NCI-H146 (cell line): ENCODE measurements around the gene TMEM108.

ENCODE experiments used
- DNase-seq: peaks from one replicate; lab custom pipeline; 2025; lab: John Stamatoyannopoulos, UW

Gene TMEM108

DNA sequence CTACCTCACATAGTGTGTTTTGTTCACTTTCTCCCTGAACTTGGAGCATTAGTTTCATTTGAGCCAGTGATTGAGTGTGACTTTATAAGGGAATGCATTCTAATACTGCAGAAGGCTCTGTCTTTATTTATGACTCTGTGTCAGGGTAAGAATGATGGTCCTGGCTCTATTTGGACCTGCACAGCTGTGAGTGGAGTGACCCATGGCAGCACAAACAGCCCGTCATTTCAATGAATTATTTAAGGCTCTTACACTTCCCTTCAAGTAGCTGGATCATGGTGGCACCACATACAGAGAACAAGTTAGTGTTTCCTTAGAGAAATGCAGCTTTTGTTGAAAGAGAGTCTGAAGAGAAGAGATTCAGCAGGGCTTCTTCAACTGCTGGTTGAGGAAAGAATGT is 16.4 kb downstream of the TMEM108 start:
- no peak for DNase-seq

- DNase-seq = peak; percentile 48
These were observed 17.1 kb downstream of the TMEM108 start for GRCh38 chr3:133055339-133055738.

DNA sequence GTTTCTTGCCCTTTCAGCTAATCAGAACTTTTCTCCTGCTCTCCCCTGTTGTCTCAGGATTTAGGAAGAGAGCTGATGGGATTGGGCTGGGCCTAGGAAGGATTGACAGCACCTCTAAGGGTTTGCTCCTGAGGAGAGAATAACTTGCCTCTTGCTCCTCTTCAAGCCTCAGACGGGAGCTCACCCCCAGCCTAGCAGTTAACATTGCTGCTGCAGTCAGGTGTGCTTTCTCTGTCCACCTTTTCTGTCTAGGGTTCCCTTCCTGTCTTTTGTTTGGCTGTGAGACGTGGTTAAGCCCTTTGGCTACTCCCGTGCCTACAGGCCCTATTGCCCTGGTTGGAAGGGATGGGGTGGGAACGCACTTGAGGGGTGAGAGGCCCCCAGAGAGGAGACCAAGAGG is 20.1 kb downstream of the TMEM108 start:
- DNase-seq = peak; percentile 74

- DNase-seq = no peak
These were observed 20.6 kb downstream of the TMEM108 start for GRCh38 chr3:133058831-133059230.

DNA sequence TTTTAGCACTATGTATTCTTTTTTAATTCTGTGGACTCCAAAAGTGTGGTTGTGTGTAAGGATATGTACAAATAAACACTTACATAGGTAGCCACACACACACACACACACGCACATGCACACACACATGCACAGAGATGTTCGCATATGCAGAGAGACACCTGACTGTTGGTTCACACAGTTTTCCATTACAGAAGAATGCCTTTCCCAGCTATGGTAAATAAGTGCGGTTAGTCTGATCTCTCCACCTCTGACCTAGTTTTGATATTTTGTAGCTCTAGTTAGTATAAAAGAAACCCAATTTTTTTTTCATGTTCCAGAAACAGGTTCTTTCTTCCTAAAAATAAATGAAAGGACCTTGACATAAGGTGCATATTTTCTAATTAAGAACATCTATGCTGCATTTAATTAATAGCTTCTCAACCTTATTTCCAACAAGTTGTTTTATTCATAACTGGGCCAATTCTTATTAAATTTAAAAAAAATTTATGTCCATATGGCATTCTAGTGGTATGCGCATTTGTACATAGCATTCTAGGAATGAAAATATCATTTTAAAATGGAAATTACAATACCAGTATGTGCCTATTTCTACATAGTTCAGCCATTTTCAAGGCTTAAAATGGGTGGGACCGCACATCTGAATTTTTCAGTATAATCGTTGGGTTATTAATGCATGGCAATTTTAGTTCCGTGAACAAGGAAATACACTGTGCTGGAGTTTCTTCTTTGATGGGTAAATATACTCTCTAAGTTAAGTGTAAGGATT is 27.2 kb downstream of the TMEM108 start:
- no peak for DNase-seq

DNA sequence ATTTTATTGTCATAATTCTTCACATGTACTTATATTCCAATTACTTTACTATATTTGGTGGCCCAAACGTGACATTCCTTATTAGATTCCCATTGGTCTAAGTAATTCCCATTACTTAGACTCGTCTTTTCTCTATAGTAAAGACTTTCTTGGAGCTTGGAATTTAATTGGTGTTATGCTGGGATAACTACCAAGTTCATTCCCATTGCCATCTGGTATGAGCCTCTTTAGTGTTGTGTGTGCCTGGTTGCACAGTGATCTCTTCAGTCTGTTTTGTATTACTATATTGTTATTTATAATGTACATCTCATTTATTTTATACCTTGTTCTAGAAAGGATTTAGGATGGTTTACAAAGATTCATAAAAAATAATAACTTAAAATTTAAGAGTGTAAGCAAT is 27.8 kb downstream of the TMEM108 start:
- no peak for DNase-seq

- peak; percentile 30 for DNase-seq
These were observed 31.5 kb downstream of the TMEM108 start for GRCh38 chr3:133069556-133070286.

- no peak for DNase-seq
These were observed 36.8 kb downstream of the TMEM108 start for GRCh38 chr3:133074977-133075376.

DNA sequence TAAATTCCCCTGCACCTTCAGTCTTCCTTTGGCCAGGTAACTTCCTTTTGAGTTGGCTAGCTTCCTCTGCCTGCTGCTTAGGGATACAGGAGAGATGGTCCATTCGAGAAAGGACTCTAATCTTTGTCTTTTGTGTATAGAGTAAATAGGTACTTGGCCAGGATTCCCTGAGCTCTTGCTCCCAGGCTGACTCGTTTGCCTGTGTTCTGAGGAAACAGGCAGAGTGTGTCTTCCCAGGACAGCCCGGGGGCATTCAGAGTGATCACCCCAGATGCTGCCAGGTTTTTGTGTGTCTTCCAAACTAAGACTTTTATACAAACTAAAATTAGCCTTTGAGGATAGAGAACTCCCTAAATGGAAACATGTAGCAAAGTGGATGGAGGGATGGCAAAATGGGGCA is 39.5 kb downstream of the TMEM108 start:
- no peak for DNase-seq

- no peak for DNase-seq
These were observed 41.4 kb downstream of the TMEM108 start for GRCh38 chr3:133079621-133080020.

DNA sequence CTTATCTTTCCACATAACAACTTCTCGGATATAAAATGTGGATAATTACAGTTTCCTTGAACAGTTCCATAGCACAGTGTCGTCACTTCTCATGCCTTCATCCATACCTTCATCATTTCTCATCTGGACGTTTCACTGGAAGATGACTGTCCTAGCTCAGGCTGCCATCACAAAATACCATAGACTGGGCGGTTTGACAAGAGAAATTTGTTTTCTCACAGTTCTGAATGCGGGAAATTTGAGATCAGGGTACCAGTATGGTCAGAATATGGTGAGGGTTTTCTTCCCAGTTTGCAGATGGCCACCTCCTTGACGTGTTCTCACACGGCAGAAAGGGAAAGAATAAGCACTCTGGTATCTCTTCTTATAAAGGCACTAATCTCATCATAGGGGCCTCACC is 42.8 kb downstream of the TMEM108 start:
- no peak for DNase-seq

DNA sequence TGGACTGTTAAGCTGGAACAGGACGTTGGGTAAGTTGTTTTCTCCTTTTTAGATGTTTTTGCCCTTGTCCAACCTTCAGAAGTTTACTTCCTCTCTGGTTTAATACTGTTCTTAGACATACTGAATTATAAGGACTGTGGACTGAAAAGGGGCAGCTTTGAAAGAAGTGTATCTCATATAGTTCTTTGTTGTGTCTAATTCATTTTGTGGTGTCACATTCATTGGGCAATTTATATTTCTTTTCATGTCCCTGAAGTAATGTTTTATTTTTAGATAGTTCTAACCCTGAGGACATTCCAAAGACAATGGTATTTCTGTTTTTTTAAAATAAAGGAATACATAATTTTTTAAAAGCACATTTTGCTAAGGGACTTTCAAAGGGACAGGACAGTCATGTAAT is 45.2 kb downstream of the TMEM108 start:
- DNase-seq = no peak

DNA sequence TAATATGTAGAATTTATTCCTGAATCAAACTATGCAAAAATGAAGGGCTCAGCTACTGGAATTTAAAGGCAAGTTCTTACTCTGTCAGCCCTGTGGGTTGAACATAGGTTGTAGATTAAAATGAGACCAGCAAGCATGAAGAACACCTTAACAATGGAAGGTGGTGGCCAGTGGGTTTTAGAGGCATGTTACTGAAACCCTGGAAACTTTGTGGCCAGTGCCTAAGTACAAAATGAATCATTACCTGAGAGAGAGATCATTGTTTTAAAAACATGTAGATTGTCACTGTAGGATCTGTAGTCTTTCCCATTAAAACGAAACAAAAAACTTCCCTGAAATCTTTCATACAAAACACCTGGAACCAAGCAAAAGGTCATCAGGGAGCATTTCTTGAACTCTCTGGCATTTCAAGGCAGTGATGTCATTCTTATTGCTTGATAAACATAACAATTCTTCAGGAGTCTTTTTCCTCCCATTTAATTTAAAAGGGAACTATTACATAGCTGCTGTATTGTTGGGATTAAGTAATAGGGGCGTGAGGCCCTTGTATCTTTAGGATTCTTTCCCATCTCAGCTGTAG is 51.8 kb downstream of the TMEM108 start:
- no peak for DNase-seq

DNA sequence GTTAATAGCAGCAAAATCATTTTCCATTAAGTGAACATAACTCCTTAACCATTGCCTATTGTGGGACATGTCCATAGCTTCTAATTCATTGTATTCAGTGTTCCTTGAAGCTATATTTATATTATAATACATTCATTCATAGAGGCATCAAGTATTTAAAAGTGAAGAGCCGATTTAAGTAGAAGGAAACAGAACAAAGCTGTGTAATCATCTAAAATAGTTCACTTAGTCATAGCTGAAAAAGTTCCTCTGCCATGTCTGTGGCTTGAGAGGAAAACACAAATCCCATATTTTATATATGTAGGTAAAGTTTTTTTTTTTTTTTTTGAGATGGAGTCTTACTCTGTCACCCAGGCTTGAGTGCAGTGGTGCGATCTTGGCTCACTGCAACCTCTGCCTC is 54.5 kb downstream of the TMEM108 start:
- no peak for DNase-seq

DNA sequence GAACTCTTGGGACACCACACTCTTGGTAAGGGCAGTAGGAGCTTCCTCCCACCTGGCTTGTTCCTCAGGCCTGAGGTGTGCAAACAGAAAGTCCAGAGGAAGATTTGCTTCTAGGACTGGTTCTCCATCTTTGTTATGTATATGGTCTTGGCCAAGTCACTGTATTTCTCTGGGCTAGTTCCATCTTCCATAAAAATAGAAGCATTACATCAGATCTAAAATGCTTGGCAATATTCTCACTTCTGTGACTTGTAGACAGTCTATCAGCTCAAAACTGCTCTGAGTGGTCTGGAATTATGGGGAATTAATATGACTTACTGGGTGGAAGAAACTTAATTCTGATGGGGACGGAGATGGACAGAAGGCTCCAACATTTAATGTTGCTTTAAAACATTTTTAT is 55.2 kb downstream of the TMEM108 start:
- no peak for DNase-seq

GRCh38 chr3:133096900-133097613 is 58.9 kb downstream of the TMEM108 start:
- peak; percentile 26 for DNase-seq

DNA sequence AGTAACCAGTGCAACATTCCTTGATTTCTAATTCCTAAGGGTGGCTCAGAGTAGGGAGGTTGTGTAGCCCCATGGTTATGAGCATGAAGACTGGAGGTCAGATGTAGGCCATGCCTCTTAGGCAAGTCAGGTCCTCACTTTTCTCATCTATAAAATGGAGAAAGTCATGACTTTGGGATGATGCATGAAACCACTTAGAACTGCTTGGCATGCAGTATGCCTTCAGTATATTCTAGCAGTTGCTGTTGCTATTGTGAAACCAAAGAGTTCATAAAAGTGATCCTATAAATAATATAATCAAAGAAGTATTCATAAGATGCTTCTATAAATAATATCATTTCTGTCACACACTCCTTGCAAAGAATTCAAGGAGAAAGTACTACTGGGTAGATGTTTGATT is 65.5 kb downstream of the TMEM108 start:
- DNase-seq = no peak

DNA sequence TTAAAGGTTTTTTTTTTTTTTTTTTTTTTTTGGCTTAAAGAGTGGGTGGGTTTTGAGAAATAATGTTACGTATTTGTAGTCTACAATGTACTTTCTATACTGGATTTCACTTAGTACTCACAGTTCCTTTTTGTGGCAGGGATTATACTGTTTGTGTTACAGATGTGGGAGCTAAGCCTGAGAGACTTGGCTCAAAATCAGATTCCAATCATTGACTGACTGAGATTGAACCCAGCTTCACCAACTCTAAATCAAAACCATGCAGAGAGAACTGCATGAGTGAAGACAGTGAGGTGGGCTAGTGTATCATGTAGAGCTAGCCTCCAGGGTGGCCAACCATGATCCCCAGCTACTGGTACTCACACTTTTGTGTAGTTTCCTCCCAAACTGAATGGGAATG is 68.0 kb downstream of the TMEM108 start:
- no peak for DNase-seq

GRCh38 chr3:133112666-133113065 is 74.5 kb downstream of the TMEM108 start:
- DNase-seq = no peak

DNA sequence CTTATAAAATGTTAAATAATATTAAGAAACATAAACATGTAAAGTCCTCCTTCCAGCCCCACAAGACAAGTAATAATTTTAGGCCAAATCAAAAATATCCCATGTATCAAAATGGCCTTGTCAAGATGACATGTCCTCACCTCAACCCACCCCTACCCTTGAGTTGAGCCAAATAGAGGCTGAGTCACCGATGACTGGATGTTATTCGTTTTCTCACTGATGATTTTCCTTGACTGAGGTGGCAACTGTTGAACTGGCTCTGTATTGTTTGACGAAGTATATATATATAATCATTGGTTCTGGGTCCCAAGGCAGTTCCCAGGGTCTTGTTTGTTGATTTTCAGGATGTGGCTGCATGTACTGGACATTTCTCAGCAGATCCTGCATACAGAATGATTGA is 75.3 kb downstream of the TMEM108 start:
- no peak for DNase-seq

DNA sequence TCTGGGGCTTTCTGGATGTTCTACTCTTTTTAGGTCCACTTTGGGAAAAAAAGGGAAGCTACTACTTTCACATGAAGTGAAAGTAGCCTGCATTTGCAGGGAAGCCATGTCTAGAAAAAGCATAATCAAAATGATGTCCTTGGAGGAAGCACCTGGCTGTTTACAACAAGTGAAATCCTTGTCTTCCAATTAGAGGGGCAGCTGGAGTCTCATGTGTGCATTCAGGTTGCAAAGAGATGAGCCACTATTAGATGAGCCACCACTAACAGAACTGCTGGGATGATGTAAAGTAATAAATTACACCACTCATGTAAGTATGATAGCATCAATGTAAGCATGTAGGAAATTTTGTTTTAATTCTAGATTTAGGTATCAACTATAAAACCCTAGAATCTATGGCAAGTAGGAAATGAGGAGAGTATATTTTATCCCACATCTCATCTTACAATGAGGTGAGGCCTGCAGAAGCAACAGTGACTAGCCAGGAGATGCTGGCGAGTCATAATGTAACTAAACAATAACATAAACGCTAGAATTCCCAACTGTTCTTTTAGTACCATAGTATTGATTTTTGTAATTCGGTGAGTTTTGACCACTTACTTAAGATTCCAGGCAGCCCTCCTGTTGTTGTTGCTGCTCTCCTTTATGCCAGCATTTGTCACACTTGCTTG is 75.9 kb downstream of the TMEM108 start:
- peak; percentile 89 for DNase-seq

DNA sequence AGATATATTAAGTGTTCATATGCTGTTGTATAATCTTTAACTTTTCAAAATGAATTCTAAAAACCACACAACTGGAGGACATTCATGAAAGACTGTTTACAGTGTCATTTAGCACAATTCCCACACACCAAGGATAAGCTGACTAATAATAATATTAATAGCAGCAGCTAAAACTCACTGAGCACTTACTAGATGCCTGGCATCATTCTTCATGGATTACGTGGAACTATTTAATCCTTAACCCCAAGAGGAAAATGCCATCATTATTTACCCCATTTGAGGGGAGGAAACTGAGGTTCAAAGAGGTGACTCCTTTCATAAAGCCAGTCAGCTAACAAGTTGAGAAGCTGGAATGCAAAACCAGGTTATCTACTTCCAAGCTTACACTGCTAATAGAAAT is 77.0 kb downstream of the TMEM108 start:
- DNase-seq = no peak
